Measurements from ENCODE around the gene GPR68.
"Not testable (repeated sequence)": the region's sequence is repeated elsewhere in the genome, so short reads cannot be mapped to it uniquely, and the experiment has no call there.

The GPR68 gene

GRCh38 chr14:91187271-91187670 lies 57.2 kb downstream of the GPR68 start:
- no peak for DNase-seq

GRCh38 chr14:91186515-91187066 lies 57.9 kb downstream of the GPR68 start:
- no peak for DNase-seq

- DNase-seq = no peak
Measured at GRCh38 chr14:91185721-91186120, 58.8 kb downstream of the GPR68 start.

GRCh38 chr14:91184559-91184958 lies 59.9 kb downstream of the GPR68 start:
- no peak for DNase-seq

GRCh38 chr14:91182753-91183152 lies 61.8 kb downstream of the GPR68 start:
- not testable (repeated sequence) for DNase-seq

Data from amniotic stem cell (primary cell).